Stimulated activated CD4-positive, alpha-beta T cell treated with anti-CD3 and anti-CD28 coated beads, Interleukin-15, amount 100 ng/mL, for 1 hour (primary cell): ENCODE data around the gene DNAJC21.
"Not testable (repeated sequence)": the region's sequence is repeated elsewhere in the genome, so short reads cannot be mapped to it uniquely, and the experiment has no call there.

ENCODE experiments used
- DNase-seq, 2 donors: peaks; one replicate each; pipeline ENCODE4 v3.0.0-alpha.2; 2020; ENCODE audit warnings: low read depth in 1 of 2, low spot score in 1 of 2

DNAJC21 gene

GRCh38 chr5:34923256-34923655 lies 6.1 kb upstream of the DNAJC21 start:
- not testable (repeated sequence) for DNase-seq

GRCh38 chr5:34923694-34924461 lies 5.5 kb upstream of the DNAJC21 start:
- DNase-seq: no peak

GRCh38 chr5:34924462-34924765 lies 4.9 kb upstream of the DNAJC21 start:
- no peak for DNase-seq

- DNase-seq: no peak
These were observed 3.0 kb upstream of the DNAJC21 start for GRCh38 chr5:34926318-34926888.

- DNase-seq: no peak
These were observed 1.6 kb upstream of the DNAJC21 start for GRCh38 chr5:34927785-34928184.

- no peak for DNase-seq
These were observed 1.1 kb upstream of the DNAJC21 start for GRCh38 chr5:34928267-34928666.

- DNase-seq: peak; percentile 57 to 63
These were observed 532 bp downstream of the DNAJC21 start for GRCh38 chr5:34929720-34930461.

- no peak for DNase-seq
These were observed 1.1 kb downstream of the DNAJC21 start for GRCh38 chr5:34930462-34930844.

GRCh38 chr5:34930870-34931269 lies 1.5 kb downstream of the DNAJC21 start:
- no peak for DNase-seq

- no peak for DNase-seq
These were observed 3.6 kb downstream of the DNAJC21 start for GRCh38 chr5:34932947-34933346.

GRCh38 chr5:34941936-34942335 lies 12.6 kb downstream of the DNAJC21 start:
- no peak for DNase-seq

GRCh38 chr5:34944044-34944443 lies 14.7 kb downstream of the DNAJC21 start:
- no peak for DNase-seq

- no peak for DNase-seq
These were observed 15.2 kb downstream of the DNAJC21 start for GRCh38 chr5:34944460-34945047.

GRCh38 chr5:34957321-34957720 lies 28.0 kb downstream of the DNAJC21 start:
- no peak for DNase-seq

- no peak for DNase-seq
These were observed 28.7 kb downstream of the DNAJC21 start for GRCh38 chr5:34957857-34958690.

GRCh38 chr5:34959323-34959722 lies 30.0 kb downstream of the DNAJC21 start:
- no peak for DNase-seq

GRCh38 chr5:34967540-34967939 lies 38.2 kb downstream of the DNAJC21 start:
- DNase-seq: no peak

GRCh38 chr5:34968258-34968657 lies 38.9 kb downstream of the DNAJC21 start:
- DNase-seq: no peak

- no peak for DNase-seq
These were observed 41.2 kb downstream of the DNAJC21 start for GRCh38 chr5:34970552-34970951.

GRCh38 chr5:34971655-34972054 lies 42.3 kb downstream of the DNAJC21 start:
- not testable (repeated sequence) for DNase-seq

- DNase-seq: no peak
These were observed 47.0 kb downstream of the DNAJC21 start for GRCh38 chr5:34976347-34976746.
